GM12872 (cell line): ENCODE measurements around the gene RGS11.

Experiments
- TF ChIP-seq, protein P1 (sequence below): IDR thresholded peaks from 3 replicates; pipeline ENCODE4 v1.5.1; 2011; ENCODE audit warnings: low read depth, mild to moderate bottlenecking, low read length, moderate library complexity; ENCODE audit not compliant: insufficient read depth

The RGS11 gene

DNA sequence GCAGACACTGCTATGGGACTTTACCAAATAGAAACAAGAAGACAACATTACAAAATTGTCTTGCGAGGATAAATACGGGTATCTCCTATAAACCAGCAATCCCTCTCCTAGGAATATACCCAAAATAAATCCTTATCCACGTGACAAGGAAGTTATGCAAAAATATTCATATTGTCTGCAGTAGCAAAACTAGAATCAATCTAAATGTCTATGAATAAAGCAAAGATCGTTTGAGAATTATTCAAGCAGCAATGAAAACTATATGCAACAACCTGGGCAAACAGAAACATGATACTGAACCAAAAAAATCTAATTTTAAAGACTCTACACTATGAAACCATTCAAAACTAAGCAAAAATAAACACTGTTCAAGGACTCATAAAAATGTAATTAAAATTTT lies 55.7 kb downstream of the RGS11 start:
- TF ChIP-seq, protein P1, sequence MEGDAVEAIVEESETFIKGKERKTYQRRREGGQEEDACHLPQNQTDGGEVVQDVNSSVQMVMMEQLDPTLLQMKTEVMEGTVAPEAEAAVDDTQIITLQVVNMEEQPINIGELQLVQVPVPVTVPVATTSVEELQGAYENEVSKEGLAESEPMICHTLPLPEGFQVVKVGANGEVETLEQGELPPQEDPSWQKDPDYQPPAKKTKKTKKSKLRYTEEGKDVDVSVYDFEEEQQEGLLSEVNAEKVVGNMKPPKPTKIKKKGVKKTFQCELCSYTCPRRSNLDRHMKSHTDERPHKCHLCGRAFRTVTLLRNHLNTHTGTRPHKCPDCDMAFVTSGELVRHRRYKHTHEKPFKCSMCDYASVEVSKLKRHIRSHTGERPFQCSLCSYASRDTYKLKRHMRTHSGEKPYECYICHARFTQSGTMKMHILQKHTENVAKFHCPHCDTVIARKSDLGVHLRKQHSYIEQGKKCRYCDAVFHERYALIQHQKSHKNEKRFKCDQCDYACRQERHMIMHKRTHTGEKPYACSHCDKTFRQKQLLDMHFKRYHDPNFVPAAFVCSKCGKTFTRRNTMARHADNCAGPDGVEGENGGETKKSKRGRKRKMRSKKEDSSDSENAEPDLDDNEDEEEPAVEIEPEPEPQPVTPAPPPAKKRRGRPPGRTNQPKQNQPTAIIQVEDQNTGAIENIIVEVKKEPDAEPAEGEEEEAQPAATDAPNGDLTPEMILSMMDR = no peak
